Kidney (tissue), 14 donors: ENCODE results near the gene XPO4. TPM values are rescaled to one million over a fixed set of nuclear protein-coding genes. Genes with fewer than 3 reads are reported as not detected.
A peak's percentile ranks its signal among the peaks of the same experiment; 100 is the strongest.

Experiments used
- DNase-seq, 5 donors: peaks; one replicate each; pipeline ENCODE4 v3.0.0-alpha.2; 2013 to 2020
- FAIRE-seq: peaks from 2 replicates; lab custom pipeline; 2012; peaks lifted over from hg19 to GRCh38; lab: Jason Lieb, UNC
- H3K27ac ChIP-seq, 2 donors: one replicate each; pipeline ENCODE4 v1.7.0; 2013; ENCODE audit warnings: low read depth in 2 of 2, low read length in 2 of 2, inconsistent platforms in 1 of 2
- H3K27me3 ChIP-seq: one replicate; pipeline ENCODE4 v1.7.1; 2013; ENCODE audit warnings: low read length, inconsistent platforms; ENCODE audit not compliant: control insufficient read depth, insufficient read depth
- H3K36me3 ChIP-seq, 3 donors: one replicate each; pipeline versions ENCODE4 v1.7.0 to v1.7.1; 2013; ENCODE audit warnings: low read length in 3 of 3, control low read depth in 1 of 3, inconsistent platforms in 1 of 3; ENCODE audit not compliant: insufficient read depth in 3 of 3, control insufficient read depth in 2 of 3
- H3K4me1 ChIP-seq, 3 donors: one replicate each; pipeline versions ENCODE4 v1.7.0 to v1.7.1; 2013; ENCODE audit warnings: low read length in 3 of 3, inconsistent platforms in 1 of 3, low read depth in 1 of 3; ENCODE audit not compliant: control insufficient read depth in 2 of 3, insufficient read depth in 2 of 3
- H3K4me3 ChIP-seq, 3 donors: one replicate each; pipeline versions ENCODE4 v1.7.0 to v1.8.1; 2013; ENCODE audit warnings: low read length in 3 of 3, control low read depth in 1 of 3, inconsistent platforms in 1 of 3
- H3K9ac ChIP-seq, 3 donors: one replicate each; pipeline versions ENCODE4 v1.7.0 to v1.7.1; 2013; ENCODE audit warnings: low read length in 3 of 3, control low read depth in 1 of 3, inconsistent platforms in 1 of 3
- H3K9me3 ChIP-seq, 3 donors: one replicate each; pipeline versions ENCODE4 v1.7.0 to v1.7.1; 2013; ENCODE audit warnings: low read length in 3 of 3, control low read depth in 1 of 3, inconsistent platforms in 1 of 3; ENCODE audit not compliant: control insufficient read depth in 2 of 3, insufficient read depth in 1 of 3
- CTCF ChIP-seq: IDR thresholded peaks from 3 replicates; pipeline ENCODE4 v1.5.1; 2012; ENCODE audit warnings: mild to moderate bottlenecking, moderate library complexity, borderline replicate concordance; ENCODE audit not compliant: insufficient read depth; ENCODE audit errors: extremely low read depth
- intact Hi-C: fragments of 100-400 bp; cut with DNase I; formaldehyde crosslinking; loops from one replicate; pipeline ENCODE4 v1.11.1; 2022
- polyA plus RNA-seq: library from polyadenylated mRNA; stranded (reverse); fragments of 350-450 nt; fragmentation: Illumina TruSeq; extraction: RNeasy Lipid Tissue Mini Kit (QIAGEN cat#74804); gene quantifications from one replicate; pipeline ENCODE4 v1.2.3, GENCODE V29; 2014; ENCODE audit warnings: low read depth, low replicate concordance; ENCODE audit not compliant: insufficient read depth
- total RNA-seq: library from RNA; stranded (reverse); fragmentation: NEBNext Ultra II Directional; extraction: Animal tissue kit (Norgen Biotek cat#: 25700); gene quantifications from one replicate; pipeline ENCODE4 v1.2.1, GENCODE V29; 2021
- donor health status: control.
- donor health status: control.
- donor health status: control.
- donor health status: control.
- donor health status: control.
- donor health status: DM: yes; HTN: yes; CAD: no.
- donor health status: Normal renal cell carcinoma (clear cell type).

Gene XPO4
- total and polyA plus RNA-seq, 2 donors from 2014 or later: 3.3 to 17.4 TPM

DNA sequence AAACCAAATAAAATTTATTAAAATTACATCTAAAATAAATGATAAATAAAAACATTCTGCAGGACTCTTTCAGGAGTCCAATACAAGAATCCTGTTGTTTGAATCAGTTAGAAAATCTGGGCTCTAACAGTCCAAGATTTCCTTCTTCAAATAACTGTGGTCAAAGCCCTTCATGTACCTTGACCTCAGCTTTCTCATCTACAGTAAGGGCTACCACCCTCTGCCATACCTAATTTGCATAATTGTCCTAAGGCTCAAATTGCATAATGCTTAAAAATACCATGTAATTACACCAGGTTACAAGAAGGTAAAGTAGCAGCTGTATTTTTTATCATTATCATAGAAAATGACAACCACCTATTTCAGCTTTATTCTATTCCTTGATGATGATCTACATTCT lies 54.3 kb downstream of the XPO4 start:
- no peak for FAIRE-seq

DNA sequence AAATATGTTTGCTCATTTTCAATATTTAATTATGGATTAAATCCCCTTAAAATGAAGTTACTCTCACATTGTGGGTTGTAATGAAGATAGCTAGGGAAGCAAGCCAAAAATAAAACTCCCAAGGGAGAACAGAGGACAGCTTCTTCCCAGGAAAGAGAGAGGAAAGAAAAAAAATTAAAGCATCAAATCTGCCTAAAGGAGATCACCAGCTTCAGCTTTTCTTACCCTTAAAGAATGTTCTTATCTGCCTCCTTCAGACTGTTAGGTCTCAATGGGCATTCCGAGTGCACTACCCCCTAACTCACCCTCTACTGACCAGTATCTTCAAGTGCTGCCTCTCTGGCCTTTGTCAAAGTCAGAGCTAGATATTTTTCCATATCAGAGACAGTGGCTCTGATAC lies 55.2 kb downstream of the XPO4 start:
- Histone ChIP-seq H3K27me3 (no peaks in the 10 kb centered on the region), H3K27ac (no peak overlapping the region), H3K4me3 (no peak overlapping the region), H3K9ac (no peak overlapping the region), H3K36me3 (no peaks in the 10 kb centered on the region), H3K4me1 (peaks cover 0 to 3% (median 0%) of the 10 kb centered on the region in 3 donors), H3K9me3 (no peaks in the 10 kb centered on the region)
- no peak for FAIRE-seq
- no peak for TF ChIP-seq CTCF
- intact Hi-C loops: no loop called here
- DNase-seq: no peak

More for the DNA sequence above, 54.3 kb downstream of the XPO4 start:
- Histone ChIP-seq H3K27ac (no peak overlapping the region), H3K36me3 (no peaks in the 10 kb centered on the region), H3K4me1 (peaks cover 0 to 3% (median 0%) of the 10 kb centered on the region in 3 donors), H3K9ac (no peak overlapping the region), H3K4me3 (no peak overlapping the region), H3K9me3 (no peaks in the 10 kb centered on the region), H3K27me3 (no peaks in the 10 kb centered on the region)
- TF ChIP-seq CTCF: no peak
- DNase-seq: no peak
- intact Hi-C loops: no loop called here

- Histone ChIP-seq H3K4me1 (peaks cover 0 to 3% (median 0%) of the 10 kb centered on the region in 3 donors), H3K4me3 (no peak overlapping the region), H3K36me3 (peaks cover 2 to 9% (median 2%) of the 10 kb centered on the region in 3 donors), H3K9me3 (no peaks in the 10 kb centered on the region), H3K27ac (no peak overlapping the region), H3K9ac (no peak overlapping the region), H3K27me3 (no peaks in the 10 kb centered on the region)
- peak in 3 of 5 donors; percentile 12 to 73 (median 43) for DNase-seq
- FAIRE-seq: no peak
- TF ChIP-seq CTCF: no peak
- intact Hi-C loops: no loop called here
Observed at GRCh38 chr13:20843166-20843565, 59.4 kb downstream of the XPO4 start.

- Histone ChIP-seq H3K9ac (no peak overlapping the region), H3K4me1 (no peaks in the 10 kb centered on the region), H3K9me3 (no peaks in the 10 kb centered on the region), H3K27me3 (no peaks in the 10 kb centered on the region), H3K4me3 (no peak overlapping the region), H3K27ac (no peak overlapping the region), H3K36me3 (peaks cover 2 to 23% (median 4%) of the 10 kb centered on the region in 3 donors)
- DNase-seq: peak in 1 of 5 donors; percentile 9
- intact Hi-C loops: no loop called here
- no peak for TF ChIP-seq CTCF
- no peak for FAIRE-seq
Observed at GRCh38 chr13:20840568-20840967, 62.0 kb downstream of the XPO4 start.
